Epithelial cell of esophagus (primary cell): Measurements from ENCODE around the gene GLIPR2.

Experiments used
- DNase-seq: peaks from one replicate; pipeline ENCODE4 v3.0.0; 2010; ENCODE audit warnings: low read depth
- H3K4me3 ChIP-seq: 2 replicates; pipeline ENCODE4 v1.5.1; 2011; ENCODE audit warnings: mild to moderate bottlenecking, low read length, control low read depth
- CTCF ChIP-seq: IDR thresholded peaks from 2 replicates; pipeline ENCODE4 v1.5.1; 2011; ENCODE audit warnings: low read depth, mild to moderate bottlenecking, low read length, control low read depth, inconsistent platforms; ENCODE audit not compliant: insufficient read depth; ENCODE audit errors: missing control alignments

Gene GLIPR2

GRCh38 chr9:36112516-36112915 lies 24.0 kb upstream of the GLIPR2 start:
- no peak for DNase-seq
- no peak for TF ChIP-seq CTCF

GRCh38 chr9:36113999-36114398 lies 22.5 kb upstream of the GLIPR2 start:
- no peak for DNase-seq
- no peak for TF ChIP-seq CTCF
- H3K4me3 ChIP-seq = no peak overlapping the region

More at GRCh38 chr9:36112516-36112915, 24.0 kb upstream of the GLIPR2 start:
- H3K4me3 ChIP-seq = no peak overlapping the region

GRCh38 chr9:36116593-36116992 lies 19.9 kb upstream of the GLIPR2 start:
- no peak for TF ChIP-seq CTCF
- no peak for DNase-seq

GRCh38 chr9:36118201-36118600 lies 18.3 kb upstream of the GLIPR2 start:
- DNase-seq = no peak
- TF ChIP-seq CTCF = no peak
- H3K4me3 ChIP-seq = no peak overlapping the region

More at GRCh38 chr9:36116593-36116992, 19.9 kb upstream of the GLIPR2 start:
- no peak overlapping the region for H3K4me3 ChIP-seq

GRCh38 chr9:36118706-36119105 lies 17.8 kb upstream of the GLIPR2 start:
- TF ChIP-seq CTCF = no peak
- no peak for DNase-seq
- no peak overlapping the region for H3K4me3 ChIP-seq

- H3K4me3 ChIP-seq = no peak overlapping the region
- no peak for TF ChIP-seq CTCF
- peak; percentile 25 for DNase-seq
These were observed 17.1 kb upstream of the GLIPR2 start for GRCh38 chr9:36119476-36119875.

GRCh38 chr9:36120705-36121104 lies 15.8 kb upstream of the GLIPR2 start:
- TF ChIP-seq CTCF = no peak
- DNase-seq = no peak
- no peak overlapping the region for H3K4me3 ChIP-seq
